K562 treated with DMSO at 1 percent for 48 hours (cell line): ENCODE data around the gene BLID. TPM values are rescaled to one million over a fixed set of nuclear protein-coding genes. Genes with fewer than 3 reads are reported as not detected.

Experiments
- total RNA-seq: library from RNA; unstranded; fragments of 300-600 nt; gene quantifications from 2 replicates; pipeline ENCODE4 v1.2.3, GENCODE V29; 2022; ENCODE audit warnings: low replicate concordance; ENCODE audit errors: extremely low read depth

The BLID gene, protein sequence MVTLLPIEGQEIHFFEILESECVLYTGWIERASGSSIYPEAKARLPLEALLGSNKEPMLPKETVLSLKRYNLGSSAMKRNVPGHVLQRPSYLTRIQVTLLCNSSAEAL
- not detected in 2 replicates for total RNA-seq

DNA sequence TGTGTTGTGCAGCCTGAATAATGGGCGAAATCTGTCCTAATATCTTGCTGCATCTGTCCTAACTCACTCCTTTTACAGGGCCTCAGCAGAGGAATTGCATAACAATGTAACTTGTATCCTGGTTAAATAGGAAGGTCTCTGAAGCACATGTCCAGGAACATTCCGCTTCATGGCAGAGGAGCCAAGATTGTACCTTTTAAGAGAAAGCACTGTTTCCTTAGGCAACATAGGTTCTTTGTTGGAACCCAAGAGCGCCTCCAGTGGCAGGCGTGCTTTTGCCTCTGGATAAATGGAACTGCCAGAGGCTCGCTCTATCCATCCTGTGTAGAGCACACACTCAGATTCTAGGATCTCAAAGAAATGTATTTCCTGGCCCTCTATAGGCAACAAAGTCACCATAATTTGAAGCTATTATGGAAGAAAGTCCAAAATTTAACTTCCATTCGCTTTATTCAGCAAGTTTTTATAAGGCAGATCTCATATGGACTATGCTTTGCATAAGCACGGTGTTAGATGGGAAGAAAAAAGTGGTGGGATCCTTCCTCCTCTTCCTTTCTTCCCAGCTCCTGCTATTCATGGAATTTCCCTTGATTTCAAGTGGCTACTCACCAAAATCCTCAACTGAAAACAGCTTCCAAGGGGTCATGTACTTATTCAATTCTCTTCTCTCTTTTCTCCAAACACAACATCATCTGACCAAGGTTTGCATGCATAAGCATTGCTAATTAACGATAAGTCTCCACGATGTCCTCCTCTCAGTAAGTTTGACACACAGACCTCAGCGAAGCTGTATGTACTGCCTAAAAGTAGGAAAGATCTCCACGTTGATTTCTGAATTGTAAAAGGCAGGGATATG, at the start of gene BLID:
TSS of gene BLID (minus strand) at position 692 of the 856 bp plus-strand sequence. CDS start at position 399, 293 bp downstream.

